ENCODE results near the gene HBEGF.
"Not testable (repeated sequence)": the region's sequence is repeated elsewhere in the genome, so short reads cannot be mapped to it uniquely, and the experiment has no call there.

DNA sequence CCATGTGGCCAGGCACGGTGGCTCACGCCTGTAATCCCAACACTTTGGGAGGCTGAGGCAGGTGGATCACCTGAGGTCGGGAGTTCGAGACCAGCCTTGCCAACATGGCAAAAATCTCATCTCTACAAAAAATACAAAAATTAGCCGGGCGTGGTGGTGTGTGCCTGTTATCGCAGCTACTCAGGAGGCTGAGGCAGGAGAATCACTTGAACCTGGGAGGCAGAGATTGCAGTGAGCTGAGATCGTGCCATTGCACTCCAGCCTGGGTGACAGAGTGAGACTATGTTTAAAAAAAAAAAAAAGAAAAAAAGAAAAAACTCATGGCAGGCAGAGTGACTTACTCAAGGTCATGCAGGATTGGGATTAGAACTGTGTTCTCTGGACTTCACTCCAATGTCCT lies 2.6 kb downstream of the HBEGF start:
- TF ChIP-seq CTCF, EP300, POLR2A (IDR thresholded peaks at IDR 0.05): not testable (repeated sequence)

Data from stomach (tissue), 4 donors.